Vagina (tissue), 2 donors: ENCODE data around the gene SMIM17.

Experiments used
- POLR2A ChIP-seq, 2 donors: fragments of 450-650 bp; IDR thresholded peaks; one replicate each; pipeline ENCODE4 v1.6.1; 2017; ENCODE audit warnings: antibody characterized with exemption in 2 of 2, mild to moderate bottlenecking in 2 of 2, moderate library complexity in 2 of 2
- TF ChIP-seq, protein P1 (sequence below), 3 experiments: fragments of 450-650 bp in 2 of 3; fragments of 200-600 bp in 1 of 3; sonication (generic) in 1 of 3; IDR thresholded peaks; one replicate each; pipeline ENCODE4 v1.5.1; 2017 to 2019; ENCODE audit warnings: antibody characterized with exemption in 3 of 3, mild to moderate bottlenecking in 2 of 3, moderate library complexity in 2 of 3

DNA sequence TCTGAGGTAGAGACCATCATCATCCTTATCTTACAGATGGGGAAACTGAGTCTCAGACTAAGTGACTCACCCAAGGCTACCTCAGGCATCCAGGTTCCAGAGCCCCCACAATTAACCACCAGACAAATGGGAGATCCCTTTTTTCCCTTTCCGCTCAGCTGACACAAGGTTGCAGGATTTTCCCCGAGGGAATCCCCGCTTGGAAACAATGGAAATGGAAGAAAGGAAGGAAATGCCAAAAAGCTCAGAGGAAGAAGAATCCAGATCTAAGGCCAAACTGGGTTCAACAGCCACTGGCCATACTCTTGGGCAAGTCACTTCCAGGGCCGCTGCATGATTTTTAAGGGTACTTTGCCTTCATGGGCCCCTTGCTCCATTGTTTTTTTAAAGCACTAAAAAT is 46.3 kb upstream of the SMIM17 start:
- TF ChIP-seq, protein P1, sequence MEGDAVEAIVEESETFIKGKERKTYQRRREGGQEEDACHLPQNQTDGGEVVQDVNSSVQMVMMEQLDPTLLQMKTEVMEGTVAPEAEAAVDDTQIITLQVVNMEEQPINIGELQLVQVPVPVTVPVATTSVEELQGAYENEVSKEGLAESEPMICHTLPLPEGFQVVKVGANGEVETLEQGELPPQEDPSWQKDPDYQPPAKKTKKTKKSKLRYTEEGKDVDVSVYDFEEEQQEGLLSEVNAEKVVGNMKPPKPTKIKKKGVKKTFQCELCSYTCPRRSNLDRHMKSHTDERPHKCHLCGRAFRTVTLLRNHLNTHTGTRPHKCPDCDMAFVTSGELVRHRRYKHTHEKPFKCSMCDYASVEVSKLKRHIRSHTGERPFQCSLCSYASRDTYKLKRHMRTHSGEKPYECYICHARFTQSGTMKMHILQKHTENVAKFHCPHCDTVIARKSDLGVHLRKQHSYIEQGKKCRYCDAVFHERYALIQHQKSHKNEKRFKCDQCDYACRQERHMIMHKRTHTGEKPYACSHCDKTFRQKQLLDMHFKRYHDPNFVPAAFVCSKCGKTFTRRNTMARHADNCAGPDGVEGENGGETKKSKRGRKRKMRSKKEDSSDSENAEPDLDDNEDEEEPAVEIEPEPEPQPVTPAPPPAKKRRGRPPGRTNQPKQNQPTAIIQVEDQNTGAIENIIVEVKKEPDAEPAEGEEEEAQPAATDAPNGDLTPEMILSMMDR (IDR thresholded peaks at IDR 0.05): no peak
- TF ChIP-seq POLR2A (IDR thresholded peaks at IDR 0.05): no peak
